Measurements from ENCODE around the gene TRIM59. TPM values are rescaled to one million over a fixed set of nuclear protein-coding genes. Genes with fewer than 3 reads are reported as not detected.

Gene TRIM59
- total RNA-seq, 6 experiments from 2014 or later, result 30.9 to 50.2 (median 40.7) TPM

- Mint-ChIP-seq H3K9me3 (no peaks in the 10 kb centered on the region), H3K27me3 (ENCODE audit: insufficient read depth) (no peaks in the 10 kb centered on the region; the same call in 1 of the 2 replicates), H3K36me3 (ENCODE audit: low read depth) (peaks cover 59% of the 10 kb centered on the region), H3K4me3 (no peak overlapping the region), H3K4me1 (ENCODE audit: low read depth) (peaks cover 66% of the 10 kb centered on the region), H3K27ac (peak overlapping the region; percentile 38; the same call in 1 of the 2 replicates)
- TF ChIP-seq CTCF (IDR thresholded peaks at IDR 0.05), result no peak
- DNase-seq, result no peak
Observed at GRCh38 chr3:160444411-160444810, 5.2 kb downstream of the TRIM59 start.

GRCh38 chr3:160440687-160441086 is 8.9 kb downstream of the TRIM59 start:
- peaks cover 55% of the 10 kb centered on the region for H3K36me3 Mint-ChIP-seq (ENCODE audit: low read depth)
- TF ChIP-seq CTCF (IDR thresholded peaks at IDR 0.05), result no peak
- H3K27ac Mint-ChIP-seq, result peak overlapping the region; percentile 30; the same call in 1 of the 2 replicates
- no peak overlapping the region for H3K4me3 Mint-ChIP-seq
- no peak for DNase-seq
- peaks cover 59% of the 10 kb centered on the region for H3K4me1 Mint-ChIP-seq (ENCODE audit: low read depth)
- H3K27me3 Mint-ChIP-seq (ENCODE audit: insufficient read depth), result no peaks in the 10 kb centered on the region; the same call in 1 of the 2 replicates
- no peaks in the 10 kb centered on the region for H3K9me3 Mint-ChIP-seq

- TF ChIP-seq CTCF (IDR thresholded peaks at IDR 0.05), result no peak
- Mint-ChIP-seq H3K27me3 (ENCODE audit: insufficient read depth) (no peaks in the 10 kb centered on the region), H3K27ac (peak overlapping the region; percentile 51; the same call in 1 of the 2 replicates), H3K4me3 (no peak overlapping the region), H3K36me3 (ENCODE audit: low read depth) (peaks cover 51% of the 10 kb centered on the region), H3K4me1 (ENCODE audit: low read depth) (peaks cover 62% of the 10 kb centered on the region), H3K9me3 (no peaks in the 10 kb centered on the region)
- no peak for DNase-seq
Observed at GRCh38 chr3:160437083-160437455, 12.5 kb downstream of the TRIM59 start.

- TF ChIP-seq CTCF (IDR thresholded peaks at IDR 0.05), result no peak
- Mint-ChIP-seq H3K27ac (peak overlapping the region; percentile 21; the same call in 1 of the 2 replicates), H3K27me3 (ENCODE audit: insufficient read depth) (no peaks in the 10 kb centered on the region), H3K4me3 (no peak overlapping the region), H3K36me3 (ENCODE audit: low read depth) (peaks cover 49% of the 10 kb centered on the region), H3K9me3 (no peaks in the 10 kb centered on the region), H3K4me1 (ENCODE audit: low read depth) (peaks cover 61% of the 10 kb centered on the region)
- DNase-seq, result no peak
Observed at GRCh38 chr3:160435747-160436146, 13.8 kb downstream of the TRIM59 start.

- Mint-ChIP-seq H3K27ac (peak overlapping the region; percentile 16; the same call in 1 of the 2 replicates), H3K4me3 (no peak overlapping the region), H3K9me3 (no peaks in the 10 kb centered on the region), H3K36me3 (ENCODE audit: low read depth) (peaks cover 48% of the 10 kb centered on the region), H3K27me3 (ENCODE audit: insufficient read depth) (no peaks in the 10 kb centered on the region), H3K4me1 (ENCODE audit: low read depth) (peaks cover 60% of the 10 kb centered on the region)
- TF ChIP-seq CTCF (IDR thresholded peaks at IDR 0.05), result no peak
- DNase-seq, result no peak
Observed at GRCh38 chr3:160435095-160435494, 14.5 kb downstream of the TRIM59 start.

GRCh38 chr3:160434071-160434470 is 15.5 kb downstream of the TRIM59 start:
- TF ChIP-seq CTCF (IDR thresholded peaks at IDR 0.05), result no peak
- Mint-ChIP-seq H3K4me3 (no peak overlapping the region), H3K4me1 (ENCODE audit: low read depth) (peaks cover 54% of the 10 kb centered on the region), H3K27me3 (ENCODE audit: insufficient read depth) (no peaks in the 10 kb centered on the region), H3K9me3 (no peaks in the 10 kb centered on the region), H3K27ac (peak overlapping the region; percentile 42; the same call in 1 of the 2 replicates), H3K36me3 (ENCODE audit: low read depth) (peaks cover 41% of the 10 kb centered on the region)
- peak; percentile 59 for DNase-seq
